Adrenal gland (tissue), 12 donors: ENCODE measurements around the gene TPRG1. TPM values are rescaled to one million over a fixed set of nuclear protein-coding genes. Genes with fewer than 3 reads are reported as not detected.

Experiments used
- DNase-seq, 7 donors: peaks; one replicate each; pipeline ENCODE4 v3.0.0-alpha.2; 2019 to 2020
- H3K27ac ChIP-seq, 5 donors: fragments of 200-600 bp; sonication (generic) in 4 of 5; 1 replicate in 3 of 5; 2 replicates in 2 of 5; pipeline versions ENCODE4 v1.5.1 to v1.8.0; 2016 to 2020; ENCODE audit warnings: mild to moderate bottlenecking in 1 of 5
- H3K27me3 ChIP-seq: fragments of 200-600 bp; 2 replicates; pipeline ENCODE4 v1.8.0; 2021
- H3K36me3 ChIP-seq, 2 donors: fragments of 200-600 bp; replicated peaks in 1 of 2; 1 replicate in 1 of 2; 2 replicates in 1 of 2; pipeline versions ENCODE4 v1.5.1 to v1.8.0; 2018 to 2022
- H3K4me1 ChIP-seq, 2 donors: fragments of 200-600 bp; replicated peaks in 1 of 2; 1 replicate in 1 of 2; 2 replicates in 1 of 2; pipeline versions ENCODE4 v1.5.1 to v1.8.0; 2018 to 2021
- H3K4me3 ChIP-seq, 4 donors: fragments of 200-600 bp; sonication (generic) in 3 of 4; one replicate each; pipeline ENCODE4 v1.5.1; 2016 to 2018
- H3K9me3 ChIP-seq, 3 donors: fragments of 200-600 bp; sonication (generic) in 1 of 3; replicated peaks in 1 of 3; 1 replicate in 2 of 3; 2 replicates in 1 of 3; pipeline versions ENCODE4 v1.5.1 to v1.8.0; 2016 to 2021
- CTCF ChIP-seq, 6 experiments: fragments of 450-650 bp in 4 of 6; fragments of 200-600 bp in 2 of 6; sonication (generic) in 1 of 6; IDR thresholded peaks; 1 replicate in 5 of 6; 2 replicates in 1 of 6; pipeline versions ENCODE4 v1.5.1 to v1.8.0; 2016 to 2021; ENCODE audit warnings: antibody characterized with exemption in 6 of 6, mild to moderate bottlenecking in 2 of 6, moderate library complexity in 1 of 6
- POLR2A ChIP-seq, 2 donors: fragments of 450-650 bp; IDR thresholded peaks; one replicate each; pipeline ENCODE4 v1.6.1; 2017; ENCODE audit warnings: antibody characterized with exemption in 2 of 2, mild to moderate bottlenecking in 2 of 2, moderate library complexity in 1 of 2
- WGBS, 4 donors: extraction: QIAGEN DNeasy Blood & Tissue Kit in 2 of 4; methylation state at CpG; one replicate each; pipeline versions ENCODE4 v1.1.5 to v1.1.7; 2013 to 2017; 5-methylcytosine and 5-hydroxymethylcytosine counted together
- intact Hi-C, 2 donors: fragments of 100-400 bp; cut with DNase I; formaldehyde crosslinking; loops; one replicate each; pipeline versions ENCODE4 v1.14.1 to v1.15.0; 2022 to 2023
- polyA plus RNA-seq, 3 donors: library from polyadenylated mRNA; stranded (reverse); fragments of 200-250 nt in 2 of 3; fragments of 350-450 nt in 1 of 3; fragmentation: Illumina TruSeq in 1 of 3; extraction: RNeasy Lipid Tissue Mini Kit (QIAGEN cat#74804) in 1 of 3; gene quantifications; one replicate each; pipeline ENCODE4 v1.2.3, GENCODE V29; 2013 to 2014
- total RNA-seq, 9 donors: library from RNA; depleted of rRNA in 4 of 9; stranded (reverse); fragments of >200 nt in 4 of 9; fragments of 120-200 nt in 1 of 9; fragmentation: NEBNext Ultra II Directional in 1 of 9; extraction: Animal tissue kit (Norgen Biotek cat#: 25700) in 1 of 9; gene quantifications; one replicate each; pipeline versions ENCODE4 v1.1.0 to v1.2.4, GENCODE V29; 2013 to 2023
- donor health status: healthy with polysubstance abuse.
- donor health status: Bipolar disorder and iron deficiency.
- donor health status: DM: yes; HTN: yes; CAD: no.
- donor health status: DM: no; HTN: no; CAD: no.
- donor health status: DM: no; HTN: no; CAD: no.
- donor health status: DM: yes; HTN: yes; CAD: no.

Gene TPRG1
- total and polyA plus RNA-seq, 12 donors = 2.6 to 9.4 (median 3.9) TPM

- H3K4me1 ChIP-seq = no peaks in the 10 kb centered on the region
- DNase-seq = no peak
- 83 to 92% (median 86%) methylated on average over 2 of the region's 2 CpGs for WGBS, 4 donors
- intact Hi-C loops = no loop called here
- no peaks in the 10 kb centered on the region for H3K36me3 ChIP-seq
- H3K27ac ChIP-seq = no peak overlapping the region
- H3K4me3 ChIP-seq = no peak overlapping the region
- H3K27me3 ChIP-seq = no peaks in the 10 kb centered on the region
- H3K9me3 ChIP-seq = no peaks in the 10 kb centered on the region
- TF ChIP-seq CTCF (IDR thresholded peaks at IDR 0.05) (no peak), POLR2A (IDR thresholded peaks at IDR 0.05) (no peak)
Measured at GRCh38 chr3:189212681-189213080, 40.9 kb downstream of the TPRG1 start.

GRCh38 chr3:189214651-189215050 lies 42.9 kb downstream of the TPRG1 start:
- no peak for TF ChIP-seq POLR2A (IDR thresholded peaks at IDR 0.05)
- TF ChIP-seq CTCF (IDR thresholded peaks at IDR 0.05) = no peak
- Histone ChIP-seq H3K36me3 (no peaks in the 10 kb centered on the region), H3K9me3 (no peaks in the 10 kb centered on the region), H3K27me3 (no peaks in the 10 kb centered on the region), H3K4me3 (no peak overlapping the region), H3K4me1 (no peaks in the 10 kb centered on the region), H3K27ac (no peak overlapping the region)
- intact Hi-C loops = no loop called here
- 88 to 97% (median 93%) methylated on average over 1 of the region's 1 CpG for WGBS, 4 donors
- DNase-seq = no peak

- no peak for DNase-seq
- Histone ChIP-seq H3K9me3 (no peaks in the 10 kb centered on the region), H3K27ac (no peak overlapping the region), H3K27me3 (no peaks in the 10 kb centered on the region), H3K36me3 (no peaks in the 10 kb centered on the region), H3K4me3 (no peak overlapping the region), H3K4me1 (peaks cover 0 to 5% of the 10 kb centered on the region in 2 donors)
- 65 to 86% (median 73%) methylated on average over 2 to 3 of the region's 3 CpGs for WGBS, 4 donors
- TF ChIP-seq CTCF (IDR thresholded peaks at IDR 0.05) (no peak), POLR2A (IDR thresholded peaks at IDR 0.05) (no peak)
- intact Hi-C loops = no loop called here
Measured at GRCh38 chr3:189222927-189223636, 51.3 kb downstream of the TPRG1 start.

- intact Hi-C loops = no loop called here
- peaks cover 0 to 5% of the 10 kb centered on the region in 2 donors for H3K4me1 ChIP-seq
- no peak overlapping the region for H3K27ac ChIP-seq
- H3K9me3 ChIP-seq = no peaks in the 10 kb centered on the region
- no peaks in the 10 kb centered on the region for H3K36me3 ChIP-seq
- DNase-seq = no peak
- no peaks in the 10 kb centered on the region for H3K27me3 ChIP-seq
- WGBS, 4 donors = 74 to 82% (median 78%) methylated on average over 3 of the region's 3 CpGs
- no peak for TF ChIP-seq CTCF (IDR thresholded peaks at IDR 0.05)
- H3K4me3 ChIP-seq = no peak overlapping the region
Measured at GRCh38 chr3:189225431-189225830, 53.7 kb downstream of the TPRG1 start.
